GM12873 (cell line): ENCODE results near the gene AK4.

ENCODE experiments used
- CTCF ChIP-seq: IDR thresholded peaks from 2 replicates; pipeline ENCODE4 v1.5.1; 2012; ENCODE audit warnings: low read depth, mild to moderate bottlenecking, moderate library complexity, low read length, control low read depth; ENCODE audit not compliant: insufficient read depth; ENCODE audit errors: missing control alignments

The AK4 gene

GRCh38 chr1:65182658-65183268, 34.8 kb downstream of the AK4 start:
- TF ChIP-seq CTCF = no peak

GRCh38 chr1:65189576-65190115, 41.6 kb downstream of the AK4 start:
- TF ChIP-seq CTCF = no peak

GRCh38 chr1:65190229-65190628, 42.2 kb downstream of the AK4 start:
- TF ChIP-seq CTCF = no peak

- TF ChIP-seq CTCF = no peak
These were observed 45.2 kb downstream of the AK4 start for GRCh38 chr1:65193129-65193695.

GRCh38 chr1:65195495-65196417, 47.8 kb downstream of the AK4 start:
- no peak for TF ChIP-seq CTCF

GRCh38 chr1:65196926-65197325, 48.9 kb downstream of the AK4 start:
- TF ChIP-seq CTCF = no peak

- no peak for TF ChIP-seq CTCF
These were observed 49.6 kb downstream of the AK4 start for GRCh38 chr1:65197636-65198035.
